ENCODE data around the gene CENPB. TPM values are rescaled to one million over a fixed set of nuclear protein-coding genes. Genes with fewer than 3 reads are reported as not detected.

The CENPB gene
- polyA plus RNA-seq, 1 of the 3 experiments (the other 2 are of a cell fraction), result 41.2 TPM

GRCh38 chr20:3757268-3757667 is 29.3 kb downstream of the CENPB start:
- 100% methylated on average over 2 of the region's 2 CpGs for WGBS (ENCODE audit: low lambda C conversion rate)
- CTCF ChIA-PET, result interaction anchor here (0.6 to 13.1 kb wide), 8 partner anchors 6 to 194 kb away, joined by 3 to 151 read pairs (median 5); partner anchors contain the start of genes ADISSP and SPEF1

More at GRCh38 chr20:3757268-3757667, 29.3 kb downstream of the CENPB start:
- Histone ChIP-seq H2AFZ (ENCODE audit: low read depth) (no peak overlapping the region), H3K4me3 (ENCODE audit: low read depth in 2 of 2, low read length in 1 of 2) (no peak overlapping the region), H3K4me1 (ENCODE audit: control insufficient read depth in 1 of 2, insufficient read depth in 2 of 2, low read depth in 1 of 2, low read length in 1 of 2) (no peaks in the 10 kb centered on the region; a peak in 1 of 4 replicates), H4K20me1 (ENCODE audit: insufficient read depth) (no peaks in the 10 kb centered on the region), H3K79me2 (ENCODE audit: insufficient read depth) (no peaks in the 10 kb centered on the region; the same call in 1 of the 2 replicates), H3K9me3 (no peaks in the 10 kb centered on the region), H3K9ac (no peak overlapping the region), H3K27me3 (ENCODE audit: insufficient read depth) (no peaks in the 10 kb centered on the region), H3K9me2 (no peaks in the 10 kb centered on the region), H3K36me3 (replicated peaks in 1 of 2; ENCODE audit: control insufficient read depth in 1 of 2, insufficient read depth in 2 of 2, low read length in 1 of 2) (peaks cover 10 to 13% of the 10 kb centered on the region in 2 experiments), H3K27ac (ENCODE audit: low read depth in 2 of 2, low read length in 1 of 2) (no peak overlapping the region), H3K4me2 (no peak overlapping the region), H3F3A (replicated peaks; ENCODE audit: insufficient read depth) (no peaks in the 10 kb centered on the region)
- DNase-seq, result no peak
- TF ChIP-seq GABPA (IDR thresholded peaks at IDR 0.05; ENCODE audit: low read depth) (no peak), REST (IDR thresholded peaks at IDR 0.05; ENCODE audit: low read depth, low read length) (no peak), TAF1 (IDR thresholded peaks at IDR 0.05; ENCODE audit: borderline replicate concordance, low read depth, low read length) (no peak), FOXM1 (IDR thresholded peaks at IDR 0.05; ENCODE audit: low read depth) (no peak), JUND (IDR thresholded peaks at IDR 0.05) (no peak), MEF2A (IDR thresholded peaks at IDR 0.05; ENCODE audit: borderline replicate concordance, low read depth) (no peak), PBX3 (IDR thresholded peaks at IDR 0.05) (no peak), TCF12 (IDR thresholded peaks at IDR 0.05) (no peak), EZH2phosphoT487 (IDR thresholded peaks at IDR 0.05; ENCODE audit: borderline replicate concordance, low read depth) (no peak), YY1 (IDR thresholded peaks at IDR 0.05; ENCODE audit: low read depth) (no peak), ELF1 (IDR thresholded peaks at IDR 0.05) (no peak)
- POLR2A ChIA-PET, result interaction anchor here (1.2 kb wide), 1 partner anchor 20 kb away, joined by 7 read pairs; no protein-coding TSS in a partner anchor
